H9 (cell line): ENCODE results near the gene ACVR1. TPM values are rescaled to one million over a fixed set of nuclear protein-coding genes. Genes with fewer than 3 reads are reported as not detected.

Source experiments
- DNase-seq: peaks from one replicate; pipeline ENCODE4 v3.0.0-alpha.2; 2017
- H2AFZ ChIP-seq: one replicate; pipeline ENCODE4 v1.6.1; 2013; ENCODE audit warnings: mild to moderate bottlenecking, low read length, control low read depth, moderate library complexity
- H2AK5ac ChIP-seq: 2 replicates; pipeline ENCODE4 v1.6.1; 2013; ENCODE audit warnings: low read length, control low read depth, mixed read lengths; ENCODE audit not compliant: insufficient read length
- H2BK120ac ChIP-seq: one replicate; pipeline ENCODE4 v1.6.1; 2013; ENCODE audit warnings: low read depth, mild to moderate bottlenecking, low read length, control low read depth, inconsistent platforms; ENCODE audit not compliant: poor library complexity, severe bottlenecking
- H2BK12ac ChIP-seq: 2 replicates; pipeline ENCODE4 v1.6.1; 2013; ENCODE audit warnings: low read length, control low read depth, mixed read lengths, low read depth; ENCODE audit not compliant: insufficient read length
- H2BK15ac ChIP-seq: 2 replicates; pipeline ENCODE4 v1.6.1; 2013; ENCODE audit warnings: low read depth, low read length, control low read depth
- H2BK20ac ChIP-seq: one replicate; pipeline ENCODE4 v1.6.1; 2013; ENCODE audit warnings: low read depth, mild to moderate bottlenecking, low read length, control low read depth, inconsistent platforms; ENCODE audit not compliant: poor library complexity, severe bottlenecking
- H2BK5ac ChIP-seq: 2 replicates; pipeline ENCODE4 v1.6.1; 2013; ENCODE audit warnings: low read length, control low read depth, mixed read lengths; ENCODE audit not compliant: insufficient read length
- H3K14ac ChIP-seq: 2 replicates; pipeline ENCODE4 v1.6.1; 2013; ENCODE audit warnings: low read length, control low read depth; ENCODE audit not compliant: insufficient read depth
- H3K18ac ChIP-seq: 2 replicates; pipeline ENCODE4 v1.6.1; 2013; ENCODE audit warnings: low read depth, mild to moderate bottlenecking, mixed read lengths, low read length, control low read depth; ENCODE audit not compliant: insufficient read length
- H3K23ac ChIP-seq: 2 replicates; pipeline ENCODE4 v1.6.1; 2013; ENCODE audit warnings: low read length, control low read depth, mixed read lengths, low read depth; ENCODE audit not compliant: insufficient read length
- H3K23me2 ChIP-seq: 2 replicates; pipeline ENCODE4 v1.6.1; 2013; ENCODE audit warnings: low read depth, mild to moderate bottlenecking, mixed read lengths, low read length, control low read depth; ENCODE audit not compliant: insufficient read length, poor library complexity, severe bottlenecking
- H3K27ac ChIP-seq: 2 replicates; pipeline ENCODE4 v1.5.1; 2013; ENCODE audit warnings: low read length, control low read depth, mixed read lengths, low read depth; ENCODE audit not compliant: insufficient read length
- H3K27me3 ChIP-seq: 2 replicates; pipeline ENCODE4 v1.6.1; 2013; ENCODE audit warnings: low read length, control low read depth, inconsistent platforms; ENCODE audit not compliant: insufficient read depth
- H3K4ac ChIP-seq: 2 replicates; pipeline ENCODE4 v1.6.1; 2013; ENCODE audit warnings: low read depth, mild to moderate bottlenecking, control low read depth, inconsistent platforms, low read length, moderate library complexity
- H3K4me1 ChIP-seq: 2 replicates; pipeline ENCODE4 v1.6.1; 2013; ENCODE audit warnings: low read length, control low read depth, inconsistent platforms; ENCODE audit not compliant: insufficient read depth
- H3K4me2 ChIP-seq: 2 replicates; pipeline ENCODE4 v1.6.1; 2013; ENCODE audit warnings: low read length, control low read depth, mixed read lengths; ENCODE audit not compliant: insufficient read length, insufficient read depth
- H3K56ac ChIP-seq: 2 replicates; pipeline ENCODE4 v1.6.1; 2013; ENCODE audit warnings: low read depth, mild to moderate bottlenecking, mixed read lengths, low read length, control low read depth; ENCODE audit not compliant: insufficient read length
- H3K79me1 ChIP-seq: 2 replicates; pipeline ENCODE4 v1.6.1; 2013; ENCODE audit warnings: low read depth, mild to moderate bottlenecking, moderate library complexity, low read length, control low read depth, inconsistent platforms; ENCODE audit not compliant: insufficient read depth, poor library complexity, severe bottlenecking
- H3K79me2 ChIP-seq: 2 replicates; pipeline ENCODE4 v1.6.1; 2013; ENCODE audit warnings: low read length, control low read depth, inconsistent platforms; ENCODE audit not compliant: insufficient read depth
- H3K9ac ChIP-seq: 2 replicates; pipeline ENCODE4 v1.6.1; 2013; ENCODE audit warnings: low read length, control low read depth, mixed read lengths; ENCODE audit not compliant: insufficient read length; ENCODE audit errors: extremely low read depth
- H3K9me3 ChIP-seq: one replicate; pipeline ENCODE4 v1.6.1; 2013; ENCODE audit warnings: low read depth, low read length, inconsistent platforms; ENCODE audit not compliant: control insufficient read depth
- H3T11ph ChIP-seq: one replicate; pipeline ENCODE4 v1.6.1; 2013; ENCODE audit warnings: mild to moderate bottlenecking, low read length, control low read depth, inconsistent platforms
- H4K20me1 ChIP-seq: one replicate; pipeline ENCODE4 v1.6.1; 2013; ENCODE audit not compliant: control insufficient read depth, insufficient read length, insufficient read depth
- H4K5ac ChIP-seq: 2 replicates; pipeline ENCODE4 v1.6.1; 2013; ENCODE audit warnings: low read depth, mild to moderate bottlenecking, mixed read lengths, low read length, control low read depth; ENCODE audit not compliant: insufficient read length
- H4K8ac ChIP-seq: replicated peaks from 2 replicates; pipeline ENCODE4 v1.6.1; 2013; ENCODE audit warnings: low read length, control low read depth, mixed read lengths, low read depth; ENCODE audit not compliant: insufficient read length
- H4K91ac ChIP-seq: 2 replicates; pipeline ENCODE4 v1.6.1; 2013; ENCODE audit warnings: low read depth, mild to moderate bottlenecking, moderate library complexity, mixed read lengths, low read length, control low read depth; ENCODE audit not compliant: insufficient read length
- H3K27ac Mint-ChIP-seq, 3 experiments: 2 replicates in 2 of 3; 3 replicates in 1 of 3; pipeline ENCODE4 v1.8.0; 2020 to 2021; ENCODE audit warnings: mixed read lengths in 3 of 3, mild to moderate bottlenecking in 1 of 3, moderate library complexity in 1 of 3
- H3K27me3 Mint-ChIP-seq: 2 replicates; pipeline ENCODE4 v1.8.0; 2021; ENCODE audit warnings: low read depth, mild to moderate bottlenecking, moderate library complexity, mixed read lengths
- H3K36me3 Mint-ChIP-seq, 3 experiments: 2 replicates in 2 of 3; 3 replicates in 1 of 3; pipeline ENCODE4 v1.8.0; 2020 to 2021; ENCODE audit warnings: low read depth in 3 of 3, mixed read lengths in 3 of 3; ENCODE audit not compliant: insufficient read depth in 1 of 3
- H3K4me1 Mint-ChIP-seq, 2 experiments: 2 replicates each; pipeline ENCODE4 v1.8.0; 2020; ENCODE audit warnings: mixed read lengths in 2 of 2
- H3K4me3 Mint-ChIP-seq, 2 experiments: 2 replicates in 1 of 2; 3 replicates in 1 of 2; pipeline ENCODE4 v1.8.0; 2020 to 2021; ENCODE audit warnings: mild to moderate bottlenecking in 2 of 2, mixed read lengths in 2 of 2, moderate library complexity in 1 of 2
- H3K9me3 Mint-ChIP-seq, 2 experiments: 2 replicates in 1 of 2; 3 replicates in 1 of 2; pipeline ENCODE4 v1.8.0; 2020; ENCODE audit warnings: mild to moderate bottlenecking in 2 of 2, mixed read lengths in 2 of 2, moderate library complexity in 1 of 2
- CTCF ChIP-seq: fragments of 200-600 bp; sonication (generic); conservative IDR thresholded peaks from 3 replicates; pipeline ENCODE4 v1.8.0; 2021; ENCODE audit warnings: antibody characterized with exemption, mild to moderate bottlenecking
- WGBS: extraction: QIAGEN DNeasy Blood & Tissue Kit; methylation state at CpG from one replicate; pipeline ENCODE4 v1.1.7; 2013; ENCODE audit warnings: missing lambda C conversion rate, low lambda C conversion rate, mixed read lengths; ENCODE audit not compliant: insufficient read length; ENCODE audit errors: extremely low coverage; 5-methylcytosine and 5-hydroxymethylcytosine counted together
- total RNA-seq: library from RNA; stranded (reverse); gene quantifications from 2 replicates; pipeline ENCODE4 v1.2.1, GENCODE V29; 2021

The ACVR1 gene
- total RNA-seq, 1 experiment from 2014 or later: 21.2 TPM

- Mint-ChIP-seq H3K4me1 (peaks cover 48 to 60% of the 10 kb centered on the region in 2 experiments), H3K27ac (no peak overlapping the region), H3K27me3 (no peaks in the 10 kb centered on the region), H3K4me3 (no peak overlapping the region), H3K9me3 (no peaks in the 10 kb centered on the region), H3K36me3 (peaks cover 0 to 3% (median 0%) of the 10 kb centered on the region in 3 experiments; a peak in 1 of 7 replicates)
- H2BK20ac ChIP-seq: no peak overlapping the region
- no peak overlapping the region for H2AK5ac ChIP-seq
- no peak overlapping the region for H2AFZ ChIP-seq
- H3T11ph ChIP-seq: no peak overlapping the region
- H3K18ac ChIP-seq: no peak overlapping the region
- H3K27me3 ChIP-seq: no peaks in the 10 kb centered on the region
- H3K4me1 ChIP-seq: peaks cover 20% of the 10 kb centered on the region
- H2BK120ac ChIP-seq: no peak overlapping the region
- no peak overlapping the region for H3K14ac ChIP-seq
- no peaks in the 10 kb centered on the region for H4K20me1 ChIP-seq
- H3K79me2 ChIP-seq: no peaks in the 10 kb centered on the region
- H3K23me2 ChIP-seq: no peaks in the 10 kb centered on the region
- TF ChIP-seq CTCF: no peak
- no peak overlapping the region for H4K91ac ChIP-seq
- no peak overlapping the region for H4K8ac ChIP-seq
- no peak overlapping the region for H3K23ac ChIP-seq
- DNase-seq: no peak
- H2BK12ac ChIP-seq: no peak overlapping the region
- no peak overlapping the region for H3K27ac ChIP-seq
- H3K4ac ChIP-seq: no peak overlapping the region
- H3K9me3 ChIP-seq: no peaks in the 10 kb centered on the region
- H3K4me2 ChIP-seq: no peak overlapping the region
- WGBS: no CpG with 5 or more reads among the region's 1 CpG
- H3K56ac ChIP-seq: no peak overlapping the region
- H3K79me1 ChIP-seq: no peaks in the 10 kb centered on the region
- no peak overlapping the region for H2BK5ac ChIP-seq
- no peak overlapping the region for H3K9ac ChIP-seq
- H2BK15ac ChIP-seq: no peak overlapping the region
- H4K5ac ChIP-seq: no peak overlapping the region
Measured at GRCh38 chr2:157843081-157843480, 33.0 kb downstream of the ACVR1 start.
